HUES6 (cell line): Measurements from ENCODE around the gene PRKCQ.

Experiments used
- H3K27ac ChIP-seq: 2 replicates; pipeline ENCODE4 v1.7.0; 2013; ENCODE audit warnings: low read depth, mild to moderate bottlenecking, low read length, inconsistent platforms
- H3K27me3 ChIP-seq: 2 replicates; pipeline ENCODE4 v1.6.1; 2013; ENCODE audit warnings: low read length; ENCODE audit not compliant: control insufficient read depth, insufficient read depth
- H3K36me3 ChIP-seq: 2 replicates; pipeline ENCODE4 v1.6.1; 2013; ENCODE audit warnings: low read length; ENCODE audit not compliant: control insufficient read depth, insufficient read depth
- H3K4me1 ChIP-seq: 2 replicates; pipeline ENCODE4 v1.6.1; 2013; ENCODE audit warnings: low read length; ENCODE audit not compliant: control insufficient read depth, insufficient read depth
- H3K4me3 ChIP-seq: 2 replicates; pipeline ENCODE4 v1.5.1; 2013; ENCODE audit warnings: low read depth, low read length
- H3K9ac ChIP-seq: one replicate; pipeline ENCODE4 v1.6.1; 2013; ENCODE audit warnings: mild to moderate bottlenecking, low read length
- H3K9me3 ChIP-seq: 2 replicates; pipeline ENCODE4 v1.6.1; 2013; ENCODE audit warnings: low read depth, low read length; ENCODE audit not compliant: control insufficient read depth, insufficient read depth

The PRKCQ gene

GRCh38 chr10:6493521-6494441, 86.3 kb downstream of the PRKCQ start:
- H3K27me3 ChIP-seq, result no peaks in the 10 kb centered on the region
- H3K27ac ChIP-seq, result no peak overlapping the region
- no peaks in the 10 kb centered on the region for H3K9me3 ChIP-seq
- H3K36me3 ChIP-seq, result peaks cover 87% of the 10 kb centered on the region
- H3K4me1 ChIP-seq, result no peaks in the 10 kb centered on the region
- H3K9ac ChIP-seq, result no peak overlapping the region
- no peak overlapping the region for H3K4me3 ChIP-seq

GRCh38 chr10:6492896-6493295, 87.2 kb downstream of the PRKCQ start:
- H3K27ac ChIP-seq, result no peak overlapping the region
- no peak overlapping the region for H3K4me3 ChIP-seq
- H3K36me3 ChIP-seq, result peaks cover 84% of the 10 kb centered on the region
- H3K9me3 ChIP-seq, result no peaks in the 10 kb centered on the region
- H3K4me1 ChIP-seq, result no peaks in the 10 kb centered on the region
- no peaks in the 10 kb centered on the region for H3K27me3 ChIP-seq
- no peak overlapping the region for H3K9ac ChIP-seq

- H3K36me3 ChIP-seq, result peaks cover 83% of the 10 kb centered on the region
Measured at GRCh38 chr10:6491841-6492609, 88.1 kb downstream of the PRKCQ start.

GRCh38 chr10:6490614-6491013, 89.5 kb downstream of the PRKCQ start:
- H3K27me3 ChIP-seq, result no peaks in the 10 kb centered on the region
- H3K27ac ChIP-seq, result no peak overlapping the region
- H3K9ac ChIP-seq, result no peak overlapping the region
- H3K4me1 ChIP-seq, result no peaks in the 10 kb centered on the region
- H3K4me3 ChIP-seq, result no peak overlapping the region
- no peaks in the 10 kb centered on the region for H3K9me3 ChIP-seq
- H3K36me3 ChIP-seq, result peaks cover 84% of the 10 kb centered on the region

More at GRCh38 chr10:6491841-6492609, 88.1 kb downstream of the PRKCQ start:
- no peak overlapping the region for H3K9ac ChIP-seq
- H3K27me3 ChIP-seq, result no peaks in the 10 kb centered on the region
- no peak overlapping the region for H3K4me3 ChIP-seq
- no peaks in the 10 kb centered on the region for H3K4me1 ChIP-seq
- H3K27ac ChIP-seq, result no peak overlapping the region
- H3K9me3 ChIP-seq, result no peaks in the 10 kb centered on the region

GRCh38 chr10:6487920-6488319, 92.2 kb downstream of the PRKCQ start:
- Histone ChIP-seq H3K27me3 (no peaks in the 10 kb centered on the region), H3K4me3 (no peak overlapping the region), H3K4me1 (no peaks in the 10 kb centered on the region), H3K27ac (no peak overlapping the region), H3K9ac (no peak overlapping the region), H3K9me3 (no peaks in the 10 kb centered on the region), H3K36me3 (peaks cover 87% of the 10 kb centered on the region)

GRCh38 chr10:6486309-6486708, 93.8 kb downstream of the PRKCQ start:
- Histone ChIP-seq H3K9ac (no peak overlapping the region), H3K36me3 (peaks cover 92% of the 10 kb centered on the region), H3K27ac (no peak overlapping the region), H3K27me3 (no peaks in the 10 kb centered on the region), H3K4me3 (no peak overlapping the region), H3K4me1 (no peaks in the 10 kb centered on the region), H3K9me3 (no peaks in the 10 kb centered on the region)

GRCh38 chr10:6482737-6483357, 97.2 kb downstream of the PRKCQ start:
- peaks cover 81% of the 10 kb centered on the region for H3K36me3 ChIP-seq
- H3K9ac ChIP-seq, result no peak overlapping the region
- no peak overlapping the region for H3K27ac ChIP-seq
- H3K4me3 ChIP-seq, result no peak overlapping the region
- H3K4me1 ChIP-seq, result no peaks in the 10 kb centered on the region
- no peaks in the 10 kb centered on the region for H3K27me3 ChIP-seq
- no peaks in the 10 kb centered on the region for H3K9me3 ChIP-seq

GRCh38 chr10:6478722-6479121, 101.4 kb downstream of the PRKCQ start:
- Histone ChIP-seq H3K27me3 (no peaks in the 10 kb centered on the region), H3K9me3 (no peaks in the 10 kb centered on the region), H3K27ac (no peak overlapping the region), H3K36me3 (peaks cover 47% of the 10 kb centered on the region), H3K4me3 (no peak overlapping the region), H3K4me1 (no peaks in the 10 kb centered on the region), H3K9ac (no peak overlapping the region)

GRCh38 chr10:6476989-6477388, 103.1 kb downstream of the PRKCQ start:
- H3K9ac ChIP-seq, result no peak overlapping the region
- no peaks in the 10 kb centered on the region for H3K27me3 ChIP-seq
- no peak overlapping the region for H3K27ac ChIP-seq

GRCh38 chr10:6474871-6475270, 105.2 kb downstream of the PRKCQ start:
- no peak overlapping the region for H3K9ac ChIP-seq
- H3K9me3 ChIP-seq, result no peaks in the 10 kb centered on the region
- H3K27ac ChIP-seq, result no peak overlapping the region
- H3K36me3 ChIP-seq, result peaks cover 19% of the 10 kb centered on the region
- H3K27me3 ChIP-seq, result no peaks in the 10 kb centered on the region
- H3K4me1 ChIP-seq, result no peaks in the 10 kb centered on the region
- H3K4me3 ChIP-seq, result no peak overlapping the region

More at GRCh38 chr10:6476989-6477388, 103.1 kb downstream of the PRKCQ start:
- no peaks in the 10 kb centered on the region for H3K4me1 ChIP-seq
- no peaks in the 10 kb centered on the region for H3K9me3 ChIP-seq
- no peak overlapping the region for H3K4me3 ChIP-seq
- peaks cover 30% of the 10 kb centered on the region for H3K36me3 ChIP-seq
